GM12874 (cell line): ENCODE results near the gene RAB27A.

Experiments
- CTCF ChIP-seq: IDR thresholded peaks from 2 replicates; pipeline ENCODE4 v1.5.1; 2011; ENCODE audit warnings: low read depth, mild to moderate bottlenecking, control low read depth, low read length, moderate library complexity; ENCODE audit not compliant: insufficient read depth

RAB27A gene

DNA sequence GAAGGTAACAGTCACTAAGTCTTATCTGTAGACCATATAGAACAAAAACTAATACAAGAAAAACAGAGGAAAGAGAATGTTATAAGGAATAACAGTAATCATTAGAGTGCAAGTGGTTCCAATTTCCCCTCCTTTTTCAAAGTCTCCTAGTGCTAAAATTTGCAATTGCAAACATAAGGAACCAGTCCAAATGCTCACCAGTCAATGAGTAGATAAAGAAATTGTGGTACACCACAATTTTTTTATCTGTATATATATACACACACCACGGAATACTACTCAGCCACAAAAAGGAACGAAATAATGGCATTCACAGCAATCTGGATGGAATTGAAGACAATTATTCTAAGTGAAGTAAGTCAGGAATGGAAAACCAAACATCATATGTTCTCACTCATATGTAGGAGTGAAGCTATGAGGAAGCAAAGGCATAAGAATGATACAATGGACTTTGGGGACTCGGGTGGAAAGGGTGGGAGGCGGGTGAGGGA, 54.0 kb downstream of the RAB27A start:
- no peak for TF ChIP-seq CTCF

DNA sequence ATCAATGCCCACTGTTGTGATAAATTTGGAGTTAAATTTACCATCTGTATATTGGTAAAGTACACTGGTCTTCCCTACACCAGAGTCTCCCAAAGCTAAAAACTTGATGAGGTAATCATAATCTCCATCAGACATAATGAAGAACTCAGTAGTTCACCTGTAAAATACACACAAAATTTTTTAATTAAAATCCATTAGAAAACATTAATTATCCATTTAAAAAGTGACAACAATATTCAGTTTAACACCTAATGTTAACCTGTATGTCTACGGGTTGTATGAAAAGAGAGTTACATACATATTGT, 54.9 kb downstream of the RAB27A start:
- TF ChIP-seq CTCF: no peak

DNA sequence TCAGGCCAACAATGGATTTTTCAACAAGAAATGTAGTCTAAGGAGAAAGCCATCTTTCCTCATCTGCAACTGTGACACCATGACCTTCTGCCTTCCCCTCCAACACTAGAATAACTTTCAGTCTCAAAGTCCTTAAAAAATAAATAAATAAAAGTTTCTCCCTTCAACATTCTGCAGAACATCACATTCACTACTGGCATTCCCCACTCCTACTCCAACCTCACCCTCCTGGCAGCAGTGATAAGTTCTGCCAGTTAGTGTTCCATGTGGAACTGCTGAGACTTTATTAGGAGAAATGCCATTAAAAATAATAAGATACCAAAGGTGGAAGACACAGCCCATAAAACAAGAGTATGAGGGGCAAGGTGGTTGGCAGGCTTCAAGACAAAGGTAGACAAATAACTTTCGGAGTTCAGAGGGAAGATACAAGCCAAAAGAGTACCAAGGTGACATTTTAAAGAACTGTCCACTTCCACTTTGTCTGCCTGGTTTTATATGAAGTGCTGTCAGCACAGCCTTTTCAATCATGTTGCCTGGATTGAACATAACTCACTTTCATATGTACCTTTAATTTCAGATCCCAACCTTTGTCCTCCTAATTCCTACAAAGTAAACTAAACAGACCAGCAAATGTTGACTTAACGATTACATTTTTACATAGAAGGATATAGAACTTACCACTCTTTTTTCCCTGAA, 55.4 kb downstream of the RAB27A start:
- no peak for TF ChIP-seq CTCF

- no peak for TF ChIP-seq CTCF
These were observed 58.2 kb downstream of the RAB27A start for GRCh38 chr15:55231455-55231854.

GRCh38 chr15:55230953-55231352, 58.7 kb downstream of the RAB27A start:
- TF ChIP-seq CTCF: no peak

GRCh38 chr15:55230051-55230670, 59.5 kb downstream of the RAB27A start:
- TF ChIP-seq CTCF: no peak

DNA sequence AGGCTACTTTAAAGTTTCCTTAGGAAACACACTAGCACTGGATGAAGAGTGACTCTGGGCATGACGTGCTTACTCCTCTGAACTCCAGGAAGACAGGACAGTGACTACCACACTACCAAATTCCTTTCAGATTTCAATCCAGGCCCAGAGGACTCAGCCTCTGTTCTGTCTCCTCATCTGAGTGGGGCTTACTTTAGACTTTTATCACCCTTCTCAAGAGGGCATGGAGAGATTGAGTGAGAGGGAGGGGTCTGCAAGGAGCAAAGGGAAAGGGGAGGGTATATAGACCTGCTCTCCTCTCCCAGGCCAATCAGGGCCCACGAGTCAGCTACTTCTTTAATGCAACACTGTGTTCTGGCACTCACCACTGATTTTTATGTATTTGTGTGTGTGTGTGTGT, 63.5 kb downstream of the RAB27A start:
- no peak for TF ChIP-seq CTCF
